Cardiac fibroblast (primary cell): ENCODE results near the gene POP4.

ENCODE experiments used
- DNase-seq, 2 donors: peaks; one replicate each; pipeline versions ENCODE4 v3.0.0 to v3.0.0-alpha.2; 2010; ENCODE audit warnings: low read depth in 2 of 2
- H3K4me3 ChIP-seq, 2 donors: replicated peaks in 1 of 2; 1 replicate in 1 of 2; 2 replicates in 1 of 2; pipeline ENCODE4 v1.5.1; 2011; ENCODE audit warnings: low read depth in 2 of 2, low read length in 2 of 2, mild to moderate bottlenecking in 2 of 2, moderate library complexity in 1 of 2
- CTCF ChIP-seq: IDR thresholded peaks from one replicate; pipeline ENCODE4 v1.5.1; 2011; ENCODE audit warnings: low read depth, mild to moderate bottlenecking, low read length, inconsistent platforms

POP4 gene

GRCh38 chr19:29662278-29662603 lies 56.2 kb downstream of the POP4 start:
- DNase-seq = no peak
- peak overlapping the region in 1 of 2 donors; percentile 25 for H3K4me3 ChIP-seq
- TF ChIP-seq CTCF = no peak

- no peak for TF ChIP-seq CTCF
- peak overlapping the region in 1 of 2 donors; percentile 25 for H3K4me3 ChIP-seq
- peak; percentile 91 to 95 for DNase-seq
Observed at GRCh38 chr19:29662604-29663404, 56.7 kb downstream of the POP4 start.

GRCh38 chr19:29663861-29664752 lies 58.0 kb downstream of the POP4 start:
- TF ChIP-seq CTCF = no peak
- H3K4me3 ChIP-seq = no peak overlapping the region
- no peak for DNase-seq

GRCh38 chr19:29664753-29665214 lies 58.7 kb downstream of the POP4 start:
- peak overlapping the region; percentile 15 to 70 for H3K4me3 ChIP-seq
- DNase-seq = no peak
- TF ChIP-seq CTCF = no peak

GRCh38 chr19:29665215-29665825 lies 59.2 kb downstream of the POP4 start, which contains the start of gene PLEKHF1:
PLEKHF1 (plus strand) TSS chr19:29665461; CDS start chr19:29673840, 8,379 bp downstream.
- no peak for TF ChIP-seq CTCF
- H3K4me3 ChIP-seq = peak within 1 kb of the TSS; percentile 70 to 96
- DNase-seq = peak; percentile 71 to 85

- peak; percentile 54 to 88 for DNase-seq
- no peak for TF ChIP-seq CTCF
- H3K4me3 ChIP-seq = peak overlapping the region; percentile 70 to 96
Observed at GRCh38 chr19:29665826-29666577, 59.9 kb downstream of the POP4 start.
